Keratinocyte (primary cell): ENCODE measurements around the gene PCNX1. TPM values are rescaled to one million over a fixed set of nuclear protein-coding genes. Genes with fewer than 3 reads are reported as not detected.

ENCODE experiments used
- DNase-seq: peaks from one replicate; pipeline ENCODE4 v3.0.0-alpha.2; 2011; ENCODE audit warnings: low read depth, missing footprints, low spot score
- FAIRE-seq: peaks from 2 replicates; lab custom pipeline; 2011; peaks lifted over from hg19 to GRCh38; lab: Jason Lieb, UNC
- H2AFZ ChIP-seq: 2 replicates; pipeline ENCODE4 v1.6.0; 2012; ENCODE audit warnings: low read length, control low read depth, inconsistent platforms; ENCODE audit not compliant: control insufficient read depth
- H3K27ac ChIP-seq: 2 replicates; pipeline ENCODE4 v1.5.1; 2011; ENCODE audit warnings: low read length; ENCODE audit not compliant: control insufficient read depth, insufficient read depth
- H3K27me3 ChIP-seq: 3 replicates; pipeline ENCODE4 v1.6.0; 2011; ENCODE audit warnings: low read length; ENCODE audit not compliant: control insufficient read depth, insufficient read depth; ENCODE audit errors: extremely low read depth
- H3K36me3 ChIP-seq, 2 experiments: 2 replicates in 1 of 2; 3 replicates in 1 of 2; pipeline ENCODE4 v1.5.1; 2011; ENCODE audit warnings: low read length in 2 of 2, mild to moderate bottlenecking in 1 of 2; ENCODE audit not compliant: control insufficient read depth in 2 of 2, insufficient read depth in 2 of 2; ENCODE audit errors: extremely low read depth in 1 of 2
- H3K4me1 ChIP-seq: 3 replicates; pipeline ENCODE4 v1.5.1; 2011; ENCODE audit warnings: low read length; ENCODE audit not compliant: control insufficient read depth, insufficient read depth; ENCODE audit errors: extremely low read depth
- H3K4me2 ChIP-seq: 3 replicates; pipeline ENCODE4 v1.6.0; 2011; ENCODE audit warnings: low read depth, low read length; ENCODE audit not compliant: control insufficient read depth, insufficient read depth; ENCODE audit errors: extremely low read depth
- H3K4me3 ChIP-seq, 3 experiments: fragments of 200-600 bp in 1 of 3; sonication (generic) in 1 of 3; 2 replicates in 2 of 3; 3 replicates in 1 of 3; pipeline ENCODE4 v1.5.1; 2011 to 2016; ENCODE audit warnings: low read length in 3 of 3, mild to moderate bottlenecking in 3 of 3, control low read depth in 2 of 3, inconsistent platforms in 1 of 3, low read depth in 1 of 3, mixed read lengths in 1 of 3, mixed run types in 1 of 3, moderate library complexity in 1 of 3; ENCODE audit not compliant: control insufficient read depth in 2 of 3, insufficient read depth in 2 of 3; ENCODE audit errors: extremely low read depth in 1 of 3
- H3K79me2 ChIP-seq: 2 replicates; pipeline ENCODE4 v1.6.0; 2012; ENCODE audit warnings: low read length; ENCODE audit not compliant: control insufficient read depth, insufficient read depth
- H3K9ac ChIP-seq: 3 replicates; pipeline ENCODE4 v1.6.0; 2011; ENCODE audit warnings: low read length; ENCODE audit not compliant: control insufficient read depth, insufficient read depth; ENCODE audit errors: extremely low read depth
- H3K9me1 ChIP-seq: 3 replicates; pipeline ENCODE4 v1.6.0; 2011; ENCODE audit warnings: low read length; ENCODE audit not compliant: control insufficient read depth, insufficient read depth; ENCODE audit errors: extremely low read depth
- H3K9me3 ChIP-seq: 2 replicates; pipeline ENCODE4 v1.5.1; 2012; ENCODE audit warnings: low read depth, low read length; ENCODE audit not compliant: control insufficient read depth
- H4K20me1 ChIP-seq: 3 replicates; pipeline ENCODE4 v1.6.0; 2011; ENCODE audit warnings: low read length; ENCODE audit not compliant: control insufficient read depth, insufficient read depth; ENCODE audit errors: extremely low read depth
- EZH2 ChIP-seq: IDR thresholded peaks from one replicate; pipeline ENCODE4 v1.6.1; 2012; ENCODE audit warnings: inconsistent platforms, mild to moderate bottlenecking, low read length, moderate library complexity
- dilution Hi-C: fragments of 300-500 bp; cut with MboI; formaldehyde crosslinking; loops from one replicate; pipeline ENCODE4 v1.7.0; 2020; ENCODE audit warnings: low sequenced_read_pairs; ENCODE audit not compliant: extremely low pct_ligation_motif_present
- polyA plus RNA-seq, 5 experiments: library from polyadenylated mRNA; depleted of rRNA in 3 of 5; stranded (reverse) in 3 of 5; stranded (forward) in 1 of 5; unstranded in 1 of 5; fragments of >200 nt; gene quantifications; 1 replicate in 1 of 5; 2 replicates in 3 of 5; 3 replicates in 1 of 5; pipeline versions ENCODE4 v1.2.1 to v1.2.3, GENCODE V29; 2011 to 2012; ENCODE audit warnings: missing spikeins in 2 of 5, low read depth in 1 of 5, low replicate concordance in 1 of 5
- TF ChIP-seq, protein P1 (sequence below), 3 experiments: IDR thresholded peaks in 1 of 3; conservative IDR thresholded peaks in 1 of 3; optimal IDR thresholded peaks in 1 of 3; 2 replicates in 2 of 3; 3 replicates in 1 of 3; pipeline versions ENCODE3 to v1.5.1; 2011; ENCODE audit warnings: low read length in 3 of 3, mild to moderate bottlenecking in 3 of 3, moderate library complexity in 2 of 3, control low read depth in 1 of 3, inconsistent platforms in 1 of 3; ENCODE audit not compliant: insufficient read depth in 2 of 3; ENCODE audit errors: extremely low read depth in 1 of 3

PCNX1 gene
- polyA plus RNA-seq, 1 donor (not counting 4 experiments of a cell fraction or from before 2014, with no cell fraction given): 39.8 TPM

DNA sequence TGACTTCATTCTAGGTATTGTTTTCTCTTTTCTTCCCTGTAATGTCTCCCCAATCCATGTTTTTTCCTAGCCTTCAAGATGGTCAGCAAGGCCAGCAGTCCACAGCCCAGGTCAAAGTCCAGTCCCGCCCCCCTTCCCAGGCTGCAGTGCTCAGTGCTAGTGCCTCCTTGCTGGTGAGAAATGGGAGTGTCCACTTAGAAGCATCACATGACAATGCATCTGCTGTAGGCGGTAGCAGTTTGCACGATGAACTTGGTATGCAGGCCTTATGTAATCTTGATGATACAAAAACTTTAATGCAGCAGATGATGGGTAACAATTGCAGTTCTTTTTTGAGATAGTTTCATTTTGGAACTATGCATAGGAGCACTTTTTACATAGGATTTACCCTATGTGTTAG is 88.4 kb downstream of the PCNX1 start:
- Histone ChIP-seq H3K79me2 (peaks cover 2% of the 10 kb centered on the region), H3K9me1 (no peaks in the 10 kb centered on the region), H3K4me1 (no peaks in the 10 kb centered on the region), H3K9ac (no peak overlapping the region), H3K27me3 (no peaks in the 10 kb centered on the region), H3K36me3 (peaks cover 2 to 5% of the 10 kb centered on the region in 2 experiments), H3K27ac (no peak overlapping the region), H2AFZ (no peak overlapping the region), H3K9me3 (no peaks in the 10 kb centered on the region), H3K4me3 (no peak overlapping the region), H3K4me2 (no peak overlapping the region), H4K20me1 (no peaks in the 10 kb centered on the region)
- dilution Hi-C loops: no loop called here
- DNase-seq (no peak), FAIRE-seq (no peak)
- TF ChIP-seq, protein P1, sequence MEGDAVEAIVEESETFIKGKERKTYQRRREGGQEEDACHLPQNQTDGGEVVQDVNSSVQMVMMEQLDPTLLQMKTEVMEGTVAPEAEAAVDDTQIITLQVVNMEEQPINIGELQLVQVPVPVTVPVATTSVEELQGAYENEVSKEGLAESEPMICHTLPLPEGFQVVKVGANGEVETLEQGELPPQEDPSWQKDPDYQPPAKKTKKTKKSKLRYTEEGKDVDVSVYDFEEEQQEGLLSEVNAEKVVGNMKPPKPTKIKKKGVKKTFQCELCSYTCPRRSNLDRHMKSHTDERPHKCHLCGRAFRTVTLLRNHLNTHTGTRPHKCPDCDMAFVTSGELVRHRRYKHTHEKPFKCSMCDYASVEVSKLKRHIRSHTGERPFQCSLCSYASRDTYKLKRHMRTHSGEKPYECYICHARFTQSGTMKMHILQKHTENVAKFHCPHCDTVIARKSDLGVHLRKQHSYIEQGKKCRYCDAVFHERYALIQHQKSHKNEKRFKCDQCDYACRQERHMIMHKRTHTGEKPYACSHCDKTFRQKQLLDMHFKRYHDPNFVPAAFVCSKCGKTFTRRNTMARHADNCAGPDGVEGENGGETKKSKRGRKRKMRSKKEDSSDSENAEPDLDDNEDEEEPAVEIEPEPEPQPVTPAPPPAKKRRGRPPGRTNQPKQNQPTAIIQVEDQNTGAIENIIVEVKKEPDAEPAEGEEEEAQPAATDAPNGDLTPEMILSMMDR (optimal IDR thresholded peaks at IDR 0.05 in 1 of 3, IDR thresholded peaks at IDR 0.05 in 1 of 3, conservative IDR thresholded peaks at IDR 0.05 in 1 of 3; ENCODE audit: extremely low read depth in 1 of 3, insufficient read depth in 2 of 3, low read length in 3 of 3): no peak
- no peak for TF ChIP-seq EZH2

DNA sequence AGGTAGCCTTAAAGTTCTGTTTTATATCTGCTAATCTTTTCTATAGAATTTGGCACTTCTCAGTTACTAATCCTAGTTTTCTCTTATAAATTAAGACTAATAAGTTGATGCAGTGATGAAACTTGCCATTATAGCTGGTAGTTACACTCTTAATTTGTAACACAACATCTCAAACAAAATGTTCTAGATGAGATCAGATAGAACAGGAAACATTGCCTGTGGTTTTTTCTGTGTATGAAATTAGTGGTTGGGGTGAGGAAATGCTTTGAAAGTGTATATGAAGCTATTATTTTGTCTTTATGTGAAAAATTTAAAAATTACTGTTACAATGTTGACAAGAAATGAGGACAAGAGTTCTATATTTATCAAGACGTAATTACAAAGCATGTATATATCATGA is 91.9 kb downstream of the PCNX1 start:
- Histone ChIP-seq H3K4me1 (peaks cover 14% of the 10 kb centered on the region), H3K9me1 (no peaks in the 10 kb centered on the region), H3K27me3 (no peaks in the 10 kb centered on the region), H2AFZ (no peak overlapping the region), H3K36me3 (peaks cover 4 to 5% of the 10 kb centered on the region in 2 experiments), H3K79me2 (peaks cover 5% of the 10 kb centered on the region), H3K27ac (no peak overlapping the region), H3K9me3 (no peaks in the 10 kb centered on the region), H4K20me1 (no peaks in the 10 kb centered on the region), H3K4me2 (no peak overlapping the region), H3K4me3 (no peak overlapping the region), H3K9ac (no peak overlapping the region)
- TF ChIP-seq, protein P1 (optimal IDR thresholded peaks at IDR 0.05 in 1 of 3, IDR thresholded peaks at IDR 0.05 in 1 of 3, conservative IDR thresholded peaks at IDR 0.05 in 1 of 3; ENCODE audit: extremely low read depth in 1 of 3, insufficient read depth in 2 of 3, low read length in 3 of 3): no peak
- no peak for TF ChIP-seq EZH2
- FAIRE-seq (no peak), DNase-seq (no peak)
- dilution Hi-C loops: no loop called here
